IgD-negative memory B cell (primary cell): ENCODE measurements around the gene CCNH. TPM values are rescaled to one million over a fixed set of nuclear protein-coding genes. Genes with fewer than 3 reads are reported as not detected.

Experiments used
- H3K27ac Mint-ChIP-seq, 3 donors: one replicate each; pipeline ENCODE4 v1.8.0; 2020 to 2022; ENCODE audit warnings: mild to moderate bottlenecking in 3 of 3, mixed read lengths in 3 of 3, moderate library complexity in 1 of 3
- H3K27me3 Mint-ChIP-seq: one replicate; pipeline ENCODE4 v1.8.0; 2021; ENCODE audit warnings: mixed read lengths
- H3K36me3 Mint-ChIP-seq: one replicate; pipeline ENCODE4 v1.8.0; 2020; ENCODE audit warnings: mild to moderate bottlenecking, mixed read lengths
- H3K4me1 Mint-ChIP-seq, 3 donors: one replicate each; pipeline ENCODE4 v1.8.0; 2020 to 2022; ENCODE audit warnings: mixed read lengths in 3 of 3, mild to moderate bottlenecking in 1 of 3
- H3K4me3 Mint-ChIP-seq, 4 donors: one replicate each; pipeline ENCODE4 v1.8.0; 2020 to 2022; ENCODE audit warnings: mild to moderate bottlenecking in 4 of 4, mixed read lengths in 4 of 4, moderate library complexity in 3 of 4
- H3K9me3 Mint-ChIP-seq, 3 donors: one replicate each; pipeline ENCODE4 v1.8.0; 2020 to 2021; ENCODE audit warnings: mixed read lengths in 3 of 3, mild to moderate bottlenecking in 1 of 3
- polyA plus RNA-seq: library from polyadenylated mRNA; unstranded; fragments of 300-500 nt; fragmentation: Illumina TruSeq; gene quantifications from one replicate; pipeline ENCODE4 v1.2.3, GENCODE V29; 2021

Gene CCNH
- polyA plus RNA-seq, 1 donor from 2014 or later: 58.2 TPM

DNA sequence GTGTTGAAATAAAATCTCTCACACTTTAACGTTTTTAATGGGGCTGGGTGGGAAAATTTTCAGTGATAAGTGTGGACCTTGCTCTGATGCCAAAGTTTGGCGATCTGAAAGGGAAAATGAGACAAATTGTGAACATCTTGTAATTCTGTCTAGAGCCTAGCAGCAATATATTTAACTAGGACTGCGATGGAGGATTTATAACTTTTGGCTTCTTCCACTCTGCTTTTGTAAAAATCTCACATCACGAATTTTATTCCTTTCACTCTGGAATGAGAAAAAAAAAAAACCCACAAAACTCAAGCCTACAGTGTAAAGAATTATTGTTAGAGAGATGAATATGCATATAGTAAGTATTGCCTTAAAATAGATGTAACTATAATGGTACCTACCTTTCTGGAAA lies 19.9 kb downstream of the CCNH start:
- Mint-ChIP-seq H3K4me1 (peaks cover 0 to 4% (median 0%) of the 10 kb centered on the region in 3 donors), H3K4me3 (no peak overlapping the region), H3K9me3 (no peaks in the 10 kb centered on the region), H3K36me3 (peaks cover 2% of the 10 kb centered on the region), H3K27me3 (no peaks in the 10 kb centered on the region), H3K27ac (no peak overlapping the region)

GRCh38 chr5:87392170-87392569 lies 20.6 kb downstream of the CCNH start:
- Mint-ChIP-seq H3K27ac (peak overlapping the region in 1 of 3 donors; percentile 28), H3K27me3 (no peaks in the 10 kb centered on the region), H3K4me3 (no peak overlapping the region), H3K9me3 (no peaks in the 10 kb centered on the region), H3K4me1 (peaks cover 0 to 4% (median 0%) of the 10 kb centered on the region in 3 donors), H3K36me3 (peaks cover 2% of the 10 kb centered on the region)

DNA sequence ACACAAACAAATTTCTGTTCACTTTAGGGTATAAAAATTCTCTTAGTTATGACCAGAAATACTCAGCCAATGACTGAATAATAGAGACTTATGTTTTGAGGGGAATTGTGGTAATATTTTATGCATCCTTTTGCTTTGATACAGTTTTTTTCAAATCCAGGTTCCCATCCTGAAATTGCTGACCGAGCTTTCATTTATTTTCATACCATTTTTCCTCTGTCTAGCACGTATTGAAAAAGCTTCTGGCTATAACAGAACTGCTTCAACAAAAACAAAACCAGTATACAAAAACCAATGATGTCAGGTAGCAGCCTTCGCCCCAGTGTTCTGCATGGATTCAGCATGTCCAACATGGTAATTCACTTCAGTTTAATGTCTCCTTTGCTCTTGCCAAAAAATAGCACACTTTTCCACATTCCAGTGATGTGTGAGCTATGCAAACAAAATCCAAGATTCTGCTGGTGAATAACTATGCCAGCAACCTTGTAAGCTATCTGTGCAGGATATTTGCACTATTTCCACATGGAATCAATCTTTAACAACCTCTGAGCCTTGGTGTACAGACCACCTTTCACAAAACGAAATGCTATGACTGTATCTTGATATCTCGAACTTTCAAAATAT lies 22.0 kb downstream of the CCNH start:
- Mint-ChIP-seq H3K27me3 (no peaks in the 10 kb centered on the region), H3K9me3 (no peaks in the 10 kb centered on the region), H3K4me1 (peaks cover 0 to 4% (median 0%) of the 10 kb centered on the region in 3 donors), H3K36me3 (peaks cover 3% of the 10 kb centered on the region), H3K27ac (no peak overlapping the region), H3K4me3 (no peak overlapping the region)

DNA sequence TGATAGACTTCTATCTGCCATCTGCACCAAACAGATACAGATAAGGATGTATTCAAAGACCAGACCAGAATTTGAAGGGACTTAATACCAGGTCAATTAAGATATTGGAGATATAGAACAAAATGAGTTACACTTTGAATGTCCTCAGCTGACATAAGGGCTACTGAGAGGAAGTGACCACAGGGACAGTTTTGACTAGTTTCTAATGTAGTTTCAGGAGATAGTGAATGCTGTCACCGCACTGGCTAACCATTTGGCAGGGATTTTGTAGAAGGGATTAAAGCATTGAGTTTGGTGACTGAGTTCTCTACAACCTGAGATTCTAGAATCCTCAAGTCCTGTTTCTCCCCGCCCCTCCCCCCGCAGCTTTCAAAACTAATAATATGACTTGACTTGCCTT lies 22.7 kb downstream of the CCNH start:
- Mint-ChIP-seq H3K4me3 (no peak overlapping the region), H3K27ac (no peak overlapping the region), H3K27me3 (no peaks in the 10 kb centered on the region), H3K36me3 (peaks cover 3% of the 10 kb centered on the region), H3K4me1 (peaks cover 0 to 4% (median 0%) of the 10 kb centered on the region in 3 donors), H3K9me3 (no peaks in the 10 kb centered on the region)

DNA sequence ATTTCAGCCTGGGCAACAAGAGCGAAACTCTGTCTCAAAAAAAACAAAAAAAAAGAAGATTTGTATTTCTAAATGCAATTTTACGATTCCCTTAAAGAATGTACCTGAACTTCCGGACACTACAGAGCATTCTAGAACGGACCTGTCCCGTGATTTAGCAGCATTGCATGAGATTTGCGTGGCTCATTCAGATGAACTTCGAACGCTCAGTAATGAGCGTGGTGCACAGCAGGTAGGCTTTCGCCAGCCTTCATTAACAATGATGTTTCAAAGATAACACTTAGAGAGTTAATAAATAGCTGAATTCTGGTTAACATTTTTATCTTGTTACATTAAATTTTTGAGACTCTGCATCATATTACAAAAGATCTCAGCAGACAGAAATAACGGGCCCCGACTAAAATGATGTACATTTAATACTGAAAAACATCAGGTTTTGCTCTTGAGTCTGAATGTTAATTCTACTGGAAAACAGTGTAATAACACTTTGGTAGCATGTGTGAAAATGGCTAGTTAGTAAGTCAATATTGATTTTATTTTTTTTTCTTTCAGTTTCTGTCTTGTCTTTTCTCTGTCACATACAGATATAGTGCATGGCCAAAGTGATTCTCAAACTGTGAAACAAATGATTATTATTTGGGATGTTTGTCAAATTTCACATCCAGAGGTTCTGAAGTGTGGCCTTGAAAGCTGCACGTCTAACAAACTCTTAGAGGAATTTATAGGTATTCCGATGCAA lies 23.3 kb downstream of the CCNH start:
- H3K4me3 Mint-ChIP-seq: no peak overlapping the region
- peak overlapping the region in 1 of 3 donors; percentile 33 for H3K27ac Mint-ChIP-seq
- H3K27me3 Mint-ChIP-seq: no peaks in the 10 kb centered on the region
- H3K9me3 Mint-ChIP-seq: no peaks in the 10 kb centered on the region
- H3K4me1 Mint-ChIP-seq: peaks cover 0 to 4% (median 0%) of the 10 kb centered on the region in 3 donors
- H3K36me3 Mint-ChIP-seq: peaks cover 3% of the 10 kb centered on the region

GRCh38 chr5:87388129-87388528 lies 24.6 kb downstream of the CCNH start:
- Mint-ChIP-seq H3K36me3 (peaks cover 3% of the 10 kb centered on the region), H3K4me3 (no peak overlapping the region), H3K27ac (peak overlapping the region in 1 of 3 donors; percentile 57), H3K27me3 (no peaks in the 10 kb centered on the region), H3K9me3 (no peaks in the 10 kb centered on the region), H3K4me1 (peaks cover 0 to 4% (median 0%) of the 10 kb centered on the region in 3 donors)

GRCh38 chr5:87385802-87386201 lies 26.9 kb downstream of the CCNH start:
- Mint-ChIP-seq H3K4me3 (no peak overlapping the region), H3K9me3 (no peaks in the 10 kb centered on the region), H3K27me3 (no peaks in the 10 kb centered on the region), H3K36me3 (peaks cover 3% of the 10 kb centered on the region), H3K4me1 (peaks cover 0 to 4% (median 0%) of the 10 kb centered on the region in 3 donors), H3K27ac (peak overlapping the region in 1 of 3 donors; percentile 27)

- no peak overlapping the region for H3K4me3 Mint-ChIP-seq
- H3K9me3 Mint-ChIP-seq: no peaks in the 10 kb centered on the region
- no peaks in the 10 kb centered on the region for H3K27me3 Mint-ChIP-seq
- peaks cover 1% of the 10 kb centered on the region for H3K36me3 Mint-ChIP-seq
- H3K27ac Mint-ChIP-seq: no peak overlapping the region
- no peaks in the 10 kb centered on the region for H3K4me1 Mint-ChIP-seq
Measured at GRCh38 chr5:87383216-87383615, 29.5 kb downstream of the CCNH start.

GRCh38 chr5:87382224-87382623 lies 30.5 kb downstream of the CCNH start:
- Mint-ChIP-seq H3K27ac (no peak overlapping the region), H3K27me3 (no peaks in the 10 kb centered on the region), H3K4me1 (no peaks in the 10 kb centered on the region), H3K36me3 (peaks cover 1% of the 10 kb centered on the region), H3K9me3 (no peaks in the 10 kb centered on the region), H3K4me3 (no peak overlapping the region)

- Mint-ChIP-seq H3K36me3 (peaks cover 1% of the 10 kb centered on the region), H3K27me3 (no peaks in the 10 kb centered on the region), H3K27ac (no peak overlapping the region)
Measured at GRCh38 chr5:87372705-87373104, 40.0 kb downstream of the CCNH start.

DNA sequence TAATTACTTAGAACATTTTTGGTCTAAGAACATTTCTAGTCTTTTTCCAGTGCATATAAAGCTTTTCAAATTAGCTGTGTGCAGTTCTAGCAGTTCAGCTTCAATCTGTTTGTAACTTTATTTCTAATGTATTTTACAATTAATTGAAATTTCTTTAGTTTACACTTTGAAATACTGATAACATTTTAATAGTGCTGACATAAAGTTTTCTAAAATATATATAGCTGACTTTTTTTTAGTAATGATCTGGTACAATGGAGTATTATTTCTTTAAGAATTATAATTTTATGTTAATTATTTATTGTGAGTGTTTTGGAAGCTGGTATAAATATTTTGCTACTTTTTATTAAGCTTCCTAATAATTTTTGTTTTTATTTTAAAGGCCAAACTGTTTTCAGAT lies 43.3 kb downstream of the CCNH start:
- H3K27me3 Mint-ChIP-seq: no peaks in the 10 kb centered on the region
- H3K36me3 Mint-ChIP-seq: peaks cover 4% of the 10 kb centered on the region
- no peak overlapping the region for H3K27ac Mint-ChIP-seq

More at GRCh38 chr5:87372705-87373104, 40.0 kb downstream of the CCNH start:
- Mint-ChIP-seq H3K9me3 (no peaks in the 10 kb centered on the region), H3K4me3 (no peak overlapping the region), H3K4me1 (peaks cover 0 to 4% (median 2%) of the 10 kb centered on the region in 3 donors)

GRCh38 chr5:87368601-87369000 lies 44.1 kb downstream of the CCNH start:
- peak overlapping the region in 1 of 3 donors; percentile 14 for H3K27ac Mint-ChIP-seq
- H3K27me3 Mint-ChIP-seq: no peaks in the 10 kb centered on the region
- peaks cover 0 to 4% (median 2%) of the 10 kb centered on the region in 3 donors for H3K4me1 Mint-ChIP-seq
- no peaks in the 10 kb centered on the region for H3K9me3 Mint-ChIP-seq
- H3K36me3 Mint-ChIP-seq: peaks cover 4% of the 10 kb centered on the region
- H3K4me3 Mint-ChIP-seq: no peak overlapping the region

More for the DNA sequence above, 43.3 kb downstream of the CCNH start:
- Mint-ChIP-seq H3K9me3 (no peaks in the 10 kb centered on the region), H3K4me1 (peaks cover 0 to 4% (median 2%) of the 10 kb centered on the region in 3 donors), H3K4me3 (no peak overlapping the region)

DNA sequence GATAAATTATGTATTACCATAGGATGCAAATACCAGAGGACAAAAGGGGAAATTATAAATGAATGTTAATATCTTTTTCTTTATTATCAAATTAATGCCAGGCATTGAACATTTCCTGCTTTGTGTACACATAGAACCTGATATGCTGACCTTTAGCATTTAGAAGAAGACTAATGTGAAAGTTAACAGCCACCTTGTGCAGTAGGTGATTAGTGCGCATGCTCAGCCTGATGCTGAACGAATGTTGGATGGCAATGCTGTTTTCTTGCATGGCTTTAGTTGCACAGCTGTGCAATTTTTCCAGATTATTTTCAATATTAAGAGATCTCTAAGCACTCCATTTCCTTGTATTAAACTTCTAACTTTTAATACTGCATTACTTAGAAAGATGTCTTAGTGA lies 45.5 kb downstream of the CCNH start:
- H3K27me3 Mint-ChIP-seq: no peaks in the 10 kb centered on the region
- H3K9me3 Mint-ChIP-seq: no peaks in the 10 kb centered on the region
- no peak overlapping the region for H3K4me3 Mint-ChIP-seq
- peak overlapping the region in 1 of 3 donors; percentile 53 for H3K27ac Mint-ChIP-seq
- H3K36me3 Mint-ChIP-seq: peaks cover 4% of the 10 kb centered on the region
- H3K4me1 Mint-ChIP-seq: peaks cover 0 to 4% (median 2%) of the 10 kb centered on the region in 3 donors

- H3K4me1 Mint-ChIP-seq: peaks cover 0 to 4% (median 0%) of the 10 kb centered on the region in 3 donors
- no peaks in the 10 kb centered on the region for H3K9me3 Mint-ChIP-seq
- peaks cover 4% of the 10 kb centered on the region for H3K36me3 Mint-ChIP-seq
- no peaks in the 10 kb centered on the region for H3K27me3 Mint-ChIP-seq
- H3K4me3 Mint-ChIP-seq: no peak overlapping the region
- H3K27ac Mint-ChIP-seq: no peak overlapping the region
Measured at GRCh38 chr5:87361536-87362213, 51.1 kb downstream of the CCNH start.

- H3K27me3 Mint-ChIP-seq: no peaks in the 10 kb centered on the region
- no peaks in the 10 kb centered on the region for H3K9me3 Mint-ChIP-seq
- H3K4me3 Mint-ChIP-seq: no peak overlapping the region
- H3K4me1 Mint-ChIP-seq: peaks cover 0 to under 1% (median 0%) of the 10 kb centered on the region in 3 donors
- no peak overlapping the region for H3K27ac Mint-ChIP-seq
- peaks cover under 1% of the 10 kb centered on the region for H3K36me3 Mint-ChIP-seq
Measured at GRCh38 chr5:87361031-87361445, 51.7 kb downstream of the CCNH start.
